NOMO-1 (cell line): ENCODE measurements around the gene SFMBT2.
"Not testable (repeated sequence)": the region's sequence is repeated elsewhere in the genome, so short reads cannot be mapped to it uniquely, and the experiment has no call there.

Source experiments
- DNase-seq, 2 experiments: peaks; one replicate each; lab custom pipeline; 2025; ENCODE audit not compliant: unreplicated experiment in 2 of 2; lab: John Stamatoyannopoulos, UW

SFMBT2 gene

GRCh38 chr10:7239312-7239985 is 171.4 kb downstream of the SFMBT2 start:
- DNase-seq, result no peak

GRCh38 chr10:7235376-7235775 is 175.5 kb downstream of the SFMBT2 start:
- no peak for DNase-seq

GRCh38 chr10:7234109-7234508 is 176.7 kb downstream of the SFMBT2 start:
- no peak for DNase-seq

- DNase-seq, result no peak
Measured at GRCh38 chr10:7233259-7233991, 177.4 kb downstream of the SFMBT2 start.

- no peak for DNase-seq
Measured at GRCh38 chr10:7231509-7232414, 179.1 kb downstream of the SFMBT2 start.

DNA sequence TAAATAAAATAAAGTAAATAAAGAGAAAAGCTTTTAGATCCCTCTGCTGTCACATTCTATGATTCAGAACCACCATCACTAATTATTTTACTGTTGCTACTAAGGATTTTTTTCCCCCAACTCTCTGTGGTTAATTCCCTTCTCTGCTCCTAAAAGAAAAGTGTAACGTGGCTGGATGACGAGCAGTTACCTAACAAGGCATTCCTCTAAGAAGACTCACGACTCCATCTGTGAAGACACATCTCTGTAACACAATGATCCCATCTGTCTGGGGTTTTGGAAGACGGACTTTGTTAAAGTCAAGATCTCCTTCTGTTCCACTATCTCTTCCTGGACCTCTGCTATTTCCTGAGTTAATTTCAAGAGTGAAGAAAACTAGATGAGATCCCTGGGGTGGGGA is 179.9 kb downstream of the SFMBT2 start:
- no peak for DNase-seq

DNA sequence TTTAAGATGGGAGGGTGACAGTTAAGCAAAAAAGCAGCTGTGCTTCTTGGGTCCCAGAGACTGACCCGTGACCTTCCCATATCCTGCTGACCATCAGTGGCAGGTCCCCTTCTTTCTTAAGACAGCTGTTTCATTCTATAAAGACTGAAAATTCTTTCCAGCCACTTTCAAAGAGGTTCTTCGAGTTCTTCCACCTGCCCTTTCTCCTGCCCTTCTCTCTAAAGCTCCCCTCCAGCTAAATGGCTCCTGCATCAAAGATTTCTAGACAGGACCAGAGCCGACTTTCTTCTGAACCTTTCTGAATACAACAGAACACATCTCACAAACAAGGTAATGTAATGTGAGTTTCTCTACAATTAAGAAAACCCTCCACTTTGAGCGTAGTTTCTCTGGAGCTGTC is 180.8 kb downstream of the SFMBT2 start:
- DNase-seq, result no peak

DNA sequence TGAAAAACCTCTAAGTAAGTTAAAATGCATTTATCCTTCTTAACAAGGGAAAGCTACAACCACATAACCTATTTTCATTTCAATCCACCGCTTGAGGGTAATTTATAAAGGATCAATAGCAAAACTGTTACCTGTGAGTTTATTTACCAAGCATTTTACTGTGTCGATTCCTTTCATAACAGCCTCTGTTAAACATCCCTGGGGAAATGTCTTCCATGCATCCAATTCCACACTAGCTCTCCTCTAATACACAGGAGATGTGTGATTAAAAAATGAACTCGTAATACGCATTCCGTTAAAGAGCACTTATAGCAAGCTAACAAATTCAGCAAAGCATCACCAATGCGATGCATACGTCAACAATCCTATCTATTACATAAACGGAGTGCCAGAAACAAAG is 185.7 kb downstream of the SFMBT2 start:
- DNase-seq, result no peak

DNA sequence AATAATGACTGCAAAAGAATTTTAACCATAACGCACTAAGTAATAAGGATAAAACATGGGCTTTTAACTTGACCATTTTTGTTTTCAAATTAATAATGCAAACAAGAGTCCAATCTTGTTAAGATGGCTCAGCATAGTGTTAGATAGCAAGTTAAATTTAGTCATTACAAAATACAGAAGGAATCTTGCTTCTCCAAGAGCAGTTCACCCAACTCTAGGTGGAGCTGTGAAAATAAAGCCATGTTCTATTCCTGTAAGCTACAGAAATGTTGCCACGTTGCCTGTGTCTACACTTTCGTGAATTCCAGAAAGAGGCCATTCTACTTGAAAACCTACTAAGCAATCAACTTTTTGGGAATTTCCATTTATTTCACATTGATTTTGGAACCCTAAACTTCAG is 191.9 kb downstream of the SFMBT2 start:
- DNase-seq, result no peak

- DNase-seq, result not testable (repeated sequence)
Measured at GRCh38 chr10:7212696-7213095, 198.1 kb downstream of the SFMBT2 start.

DNA sequence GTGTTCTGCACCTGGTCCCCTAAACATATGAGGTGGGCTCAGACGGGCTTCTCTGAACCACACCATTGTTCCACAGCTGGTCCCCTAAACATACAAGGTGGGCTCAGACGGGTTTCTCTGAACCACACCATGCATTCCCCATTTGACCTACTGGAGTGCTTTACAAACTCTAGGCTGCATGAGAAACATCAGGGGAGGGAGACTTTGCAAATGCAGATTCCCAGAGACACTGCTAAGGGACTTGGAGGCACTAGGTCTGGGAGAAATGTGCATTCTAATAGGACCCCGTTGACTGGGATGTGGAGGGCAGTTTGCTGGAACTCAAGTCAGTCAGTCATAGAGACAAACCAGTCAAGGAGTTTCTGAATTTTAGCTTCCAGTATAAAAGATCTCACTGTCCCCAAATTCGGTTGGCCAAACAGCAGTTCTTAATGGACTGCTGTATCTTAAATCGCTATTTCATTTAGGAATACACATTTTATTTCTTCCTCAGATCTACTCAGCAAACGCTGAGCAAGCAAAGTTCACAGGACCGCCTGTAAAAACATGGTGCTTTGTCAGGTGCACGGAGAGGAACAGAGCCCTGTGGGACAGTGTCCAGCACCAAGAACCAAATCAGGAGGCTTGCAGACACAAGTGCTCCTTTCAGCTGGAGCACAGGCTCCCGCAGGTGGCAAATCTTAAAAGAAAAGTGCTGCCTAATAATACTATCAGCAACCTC is 198.8 kb downstream of the SFMBT2 start:
- no peak for DNase-seq

- no peak for DNase-seq
Measured at GRCh38 chr10:7210516-7210915, 200.3 kb downstream of the SFMBT2 start.

DNA sequence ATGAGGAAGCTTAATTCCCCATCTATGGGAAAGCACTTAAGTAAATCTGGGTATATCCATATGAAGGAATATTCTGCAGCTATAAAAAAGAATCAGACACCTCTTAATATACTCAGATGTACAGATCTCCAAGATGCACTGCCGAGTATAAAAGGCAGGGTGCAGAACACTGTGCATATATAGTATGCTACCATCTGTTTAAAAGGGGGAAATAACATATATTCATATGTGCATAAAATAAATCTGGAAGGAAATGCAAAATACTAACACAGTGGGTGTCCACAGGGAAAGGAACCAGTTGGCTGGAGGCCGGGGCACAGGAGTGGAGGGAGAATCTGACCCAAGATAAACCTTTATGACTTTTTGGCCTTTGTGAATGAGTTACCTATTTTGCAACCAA is 201.4 kb downstream of the SFMBT2 start:
- DNase-seq, result no peak

DNA sequence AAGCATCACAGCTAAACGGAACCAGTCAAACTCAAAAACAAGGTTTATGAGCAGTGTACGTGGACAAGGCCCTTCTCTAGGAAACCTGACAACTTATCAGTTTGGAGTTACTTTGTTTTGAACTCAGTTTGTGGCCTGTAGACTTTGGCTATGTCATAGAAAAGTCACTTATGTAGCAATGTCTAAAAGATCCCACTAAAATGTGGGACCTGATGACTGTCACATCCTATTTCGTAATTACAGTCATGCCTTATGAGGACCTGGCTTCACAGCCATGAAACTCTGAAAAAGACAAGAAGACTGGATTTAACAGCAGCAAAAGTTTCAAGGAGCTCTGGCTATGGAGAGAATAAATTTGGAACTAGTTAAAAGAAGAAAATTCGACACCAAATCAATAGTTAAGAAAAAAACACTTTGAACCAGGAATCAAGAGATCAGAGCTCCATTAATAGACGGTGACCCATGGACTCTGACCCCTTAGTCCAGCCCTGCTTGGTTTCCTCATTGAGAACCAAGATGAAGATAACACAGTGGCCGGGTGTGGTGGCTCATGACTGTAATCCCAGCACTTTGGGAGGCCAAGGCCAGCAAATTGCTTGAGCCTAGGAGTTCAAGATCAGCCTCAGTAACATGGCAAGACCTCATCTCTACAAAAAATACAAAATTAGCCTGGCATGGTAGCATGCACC is 204.3 kb downstream of the SFMBT2 start:
- DNase-seq, result peak in 1 of 2 experiments; percentile 58

GRCh38 chr10:7205656-7206055 is 205.2 kb downstream of the SFMBT2 start:
- no peak for DNase-seq

DNA sequence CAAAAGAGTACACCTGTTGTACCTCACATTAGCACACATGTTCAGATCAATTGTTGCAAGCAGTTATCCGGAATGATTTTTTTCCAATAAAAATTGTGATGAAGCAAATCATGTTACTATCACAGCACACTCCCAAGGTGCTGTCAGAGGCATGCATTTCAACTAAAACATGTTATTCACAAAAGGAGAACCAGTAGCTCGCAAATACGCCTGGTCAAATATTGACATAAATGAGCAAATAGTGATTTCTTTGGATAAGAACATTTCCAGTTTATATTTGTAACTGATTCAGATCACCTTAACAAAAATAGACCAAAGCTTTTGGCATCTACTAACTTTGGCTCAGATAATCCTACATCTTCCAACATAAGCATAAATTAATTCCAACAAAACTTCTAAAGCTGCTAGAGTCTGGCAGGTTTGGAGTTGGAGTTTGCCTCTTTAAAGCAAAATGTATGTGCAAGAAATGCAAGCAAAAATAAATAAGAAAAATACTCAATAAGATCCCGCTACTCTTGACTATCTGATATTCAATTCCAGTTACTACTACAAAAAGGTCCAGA is 208.0 kb downstream of the SFMBT2 start:
- DNase-seq, result no peak

- no peak for DNase-seq
Measured at GRCh38 chr10:7199152-7199760, 211.6 kb downstream of the SFMBT2 start.

- no peak for DNase-seq
Measured at GRCh38 chr10:7196284-7196683, 214.6 kb downstream of the SFMBT2 start.

- no peak for DNase-seq
Measured at GRCh38 chr10:7195118-7195517, 215.7 kb downstream of the SFMBT2 start.
